DOHH2 (cell line): ENCODE measurements around the gene SPSB4.

Experiments
- H3F3A ChIP-seq: fragments of 200-600 bp; sonication (generic), shearing (Covaris generic); 2 replicates; pipeline ENCODE4 v1.6.0; 2016; ENCODE audit warnings: antibody characterized with exemption, mild to moderate bottlenecking; ENCODE audit not compliant: control insufficient read depth, insufficient read depth
- H3K27ac ChIP-seq: fragments of 200-600 bp; sonication (generic); 2 replicates; pipeline ENCODE4 v1.5.1; 2014; ENCODE audit warnings: low read depth, mild to moderate bottlenecking, low read length, moderate library complexity
- H3K27me3 ChIP-seq: fragments of 200-600 bp; sonication (generic); 2 replicates; pipeline ENCODE4 v1.6.1; 2014; ENCODE audit warnings: mild to moderate bottlenecking, low read length, mixed read lengths; ENCODE audit not compliant: control insufficient read depth
- H3K36me3 ChIP-seq: fragments of 200-600 bp; sonication (generic); 2 replicates; pipeline ENCODE4 v1.6.1; 2014; ENCODE audit warnings: mild to moderate bottlenecking, low read length, moderate library complexity, mixed read lengths; ENCODE audit not compliant: control insufficient read depth
- H3K4me1 ChIP-seq: fragments of 200-600 bp; sonication (generic); 2 replicates; pipeline ENCODE4 v1.6.1; 2014; ENCODE audit warnings: mild to moderate bottlenecking, low read length, mixed read lengths; ENCODE audit not compliant: control insufficient read depth
- H3K4me2 ChIP-seq: fragments of 200-600 bp; sonication (generic); 2 replicates; pipeline ENCODE4 v1.6.0; 2014; ENCODE audit warnings: mild to moderate bottlenecking, low read length, moderate library complexity
- H3K4me3 ChIP-seq: fragments of 200-600 bp; sonication (generic); 2 replicates; pipeline ENCODE4 v1.5.1; 2014; ENCODE audit warnings: mild to moderate bottlenecking, low read length, mixed read lengths
- H3K79me2 ChIP-seq: fragments of 200-600 bp; sonication (generic); 2 replicates; pipeline ENCODE4 v1.6.1; 2014; ENCODE audit warnings: mild to moderate bottlenecking, low read length, mixed read lengths; ENCODE audit not compliant: control insufficient read depth
- H3K9me2 ChIP-seq: fragments of 200-600 bp; sonication (generic); replicated peaks from 2 replicates; pipeline ENCODE4 v1.6.1; 2014; ENCODE audit warnings: mild to moderate bottlenecking, low read length, mixed read lengths; ENCODE audit not compliant: control insufficient read depth
- H3K9me3 ChIP-seq: fragments of 200-600 bp; sonication (generic); 2 replicates; pipeline ENCODE4 v1.6.1; 2014; ENCODE audit warnings: antibody characterized with exemption, low read length, mixed read lengths; ENCODE audit not compliant: control insufficient read depth, insufficient read depth
- H4K20me1 ChIP-seq: fragments of 200-600 bp; sonication (generic); 2 replicates; pipeline ENCODE4 v1.6.0; 2014; ENCODE audit warnings: low read depth, mild to moderate bottlenecking, antibody characterized with exemption, low read length, moderate library complexity; ENCODE audit not compliant: control insufficient read depth, insufficient read depth
- EZH2phosphoT487 ChIP-seq: fragments of 200-600 bp; sonication (generic); IDR thresholded peaks from 2 replicates; pipeline ENCODE4 v1.6.1; 2017; ENCODE audit warnings: borderline replicate concordance, mild to moderate bottlenecking, antibody characterized with exemption, low read length, moderate library complexity, mixed read lengths
- TF ChIP-seq, protein P1 (sequence below): fragments of 200-600 bp; sonication (generic); IDR thresholded peaks from one replicate; pipeline ENCODE4 v1.5.1; 2014; ENCODE audit warnings: antibody characterized with exemption, mild to moderate bottlenecking, low read depth, low read length; ENCODE audit not compliant: poor library complexity, severe bottlenecking

The SPSB4 gene

DNA sequence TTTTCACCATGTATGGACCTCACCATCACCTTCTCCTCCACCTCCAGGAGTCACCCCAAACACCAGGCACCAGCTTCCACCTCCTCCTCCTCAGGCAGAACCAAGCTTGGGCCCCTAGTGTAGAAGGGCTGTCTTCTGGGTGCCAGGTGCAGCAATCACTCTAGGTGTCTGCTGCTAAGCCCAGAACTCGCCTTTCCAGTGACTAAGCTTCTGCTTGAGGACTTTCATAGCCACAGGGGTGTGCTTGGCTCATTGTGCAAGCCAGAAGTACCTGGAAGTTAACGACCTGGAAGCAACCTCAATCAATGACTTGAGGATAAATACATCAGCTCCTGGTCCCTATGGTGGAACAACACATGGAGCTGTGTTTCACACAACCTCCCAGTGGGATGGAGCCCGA lies 130.7 kb downstream of the SPSB4 start:
- TF ChIP-seq EZH2phosphoT487: no peak
- TF ChIP-seq, protein P1, sequence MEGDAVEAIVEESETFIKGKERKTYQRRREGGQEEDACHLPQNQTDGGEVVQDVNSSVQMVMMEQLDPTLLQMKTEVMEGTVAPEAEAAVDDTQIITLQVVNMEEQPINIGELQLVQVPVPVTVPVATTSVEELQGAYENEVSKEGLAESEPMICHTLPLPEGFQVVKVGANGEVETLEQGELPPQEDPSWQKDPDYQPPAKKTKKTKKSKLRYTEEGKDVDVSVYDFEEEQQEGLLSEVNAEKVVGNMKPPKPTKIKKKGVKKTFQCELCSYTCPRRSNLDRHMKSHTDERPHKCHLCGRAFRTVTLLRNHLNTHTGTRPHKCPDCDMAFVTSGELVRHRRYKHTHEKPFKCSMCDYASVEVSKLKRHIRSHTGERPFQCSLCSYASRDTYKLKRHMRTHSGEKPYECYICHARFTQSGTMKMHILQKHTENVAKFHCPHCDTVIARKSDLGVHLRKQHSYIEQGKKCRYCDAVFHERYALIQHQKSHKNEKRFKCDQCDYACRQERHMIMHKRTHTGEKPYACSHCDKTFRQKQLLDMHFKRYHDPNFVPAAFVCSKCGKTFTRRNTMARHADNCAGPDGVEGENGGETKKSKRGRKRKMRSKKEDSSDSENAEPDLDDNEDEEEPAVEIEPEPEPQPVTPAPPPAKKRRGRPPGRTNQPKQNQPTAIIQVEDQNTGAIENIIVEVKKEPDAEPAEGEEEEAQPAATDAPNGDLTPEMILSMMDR: no peak
- H3K9me3 ChIP-seq: no peaks in the 10 kb centered on the region
- no peaks in the 10 kb centered on the region for H3K36me3 ChIP-seq
- no peaks in the 10 kb centered on the region for H3F3A ChIP-seq
- no peaks in the 10 kb centered on the region for H3K4me1 ChIP-seq
- H3K79me2 ChIP-seq: no peaks in the 10 kb centered on the region
- H4K20me1 ChIP-seq: no peaks in the 10 kb centered on the region
- H3K4me2 ChIP-seq: no peak overlapping the region
- H3K4me3 ChIP-seq: no peak overlapping the region
- no peak overlapping the region for H3K27ac ChIP-seq
- peaks cover 8% of the 10 kb centered on the region; the same call in 1 of the 2 replicates for H3K27me3 ChIP-seq
- no peaks in the 10 kb centered on the region for H3K9me2 ChIP-seq

DNA sequence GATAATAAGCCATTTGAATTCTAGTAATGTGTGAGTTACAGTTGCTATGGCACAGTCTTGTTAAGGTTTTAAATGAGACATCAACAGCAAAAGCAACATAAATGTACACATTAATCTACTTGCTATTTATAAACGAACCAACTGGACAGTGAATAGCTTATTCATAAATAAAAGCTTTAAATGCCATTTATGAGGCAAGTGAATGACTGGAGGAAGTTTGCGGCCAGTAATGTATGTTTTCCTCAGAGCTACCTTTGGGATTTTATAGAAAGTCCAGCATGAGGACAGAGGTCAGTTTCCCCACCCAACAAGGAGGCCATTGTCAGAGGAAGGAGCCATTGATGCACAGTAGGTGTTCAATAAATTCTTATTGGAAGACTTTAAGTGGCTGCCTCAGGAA lies 132.5 kb downstream of the SPSB4 start:
- peaks cover 9% of the 10 kb centered on the region; the same call in 1 of the 2 replicates for H3K27me3 ChIP-seq
- no peak overlapping the region for H3K4me3 ChIP-seq
- H3K9me2 ChIP-seq: no peaks in the 10 kb centered on the region

DNA sequence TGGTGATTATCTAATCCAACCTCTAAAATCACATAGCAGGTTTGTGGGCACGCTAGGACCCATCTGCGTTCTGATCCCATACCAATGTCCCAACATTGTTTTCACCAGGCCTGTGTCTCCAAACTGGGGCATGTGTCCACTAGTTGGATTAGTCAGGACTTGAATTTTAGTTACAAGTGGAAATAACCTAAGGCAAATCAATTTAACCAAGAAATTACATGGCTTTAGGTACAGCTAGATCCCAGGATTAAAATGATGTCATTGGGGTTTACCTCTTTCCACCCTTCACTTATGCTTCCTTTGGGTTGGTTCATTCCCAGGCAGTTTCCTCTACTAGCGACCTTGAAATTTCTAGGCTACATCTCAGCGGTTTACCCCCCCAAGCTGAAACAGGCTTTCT lies 133.3 kb downstream of the SPSB4 start:
- no peak for TF ChIP-seq EZH2phosphoT487
- TF ChIP-seq, protein P1: no peak
- Histone ChIP-seq H3K36me3 (no peaks in the 10 kb centered on the region), H3K27ac (no peak overlapping the region), H3K4me2 (no peak overlapping the region), H3K4me1 (no peaks in the 10 kb centered on the region), H4K20me1 (no peaks in the 10 kb centered on the region), H3F3A (no peaks in the 10 kb centered on the region), H3K9me2 (no peaks in the 10 kb centered on the region), H3K9me3 (no peaks in the 10 kb centered on the region), H3K79me2 (no peaks in the 10 kb centered on the region), H3K4me3 (no peak overlapping the region), H3K27me3 (peaks cover 9% of the 10 kb centered on the region; the same call in 1 of the 2 replicates)

More for the DNA sequence above, 132.5 kb downstream of the SPSB4 start:
- TF ChIP-seq, protein P1: no peak
- TF ChIP-seq EZH2phosphoT487: no peak
- Histone ChIP-seq H3K4me1 (no peaks in the 10 kb centered on the region), H4K20me1 (no peaks in the 10 kb centered on the region), H3K36me3 (no peaks in the 10 kb centered on the region), H3K79me2 (no peaks in the 10 kb centered on the region), H3F3A (no peaks in the 10 kb centered on the region), H3K4me2 (no peak overlapping the region), H3K27ac (no peak overlapping the region), H3K9me3 (no peaks in the 10 kb centered on the region)
